Measurements from ENCODE around the gene MUS81. TPM values are rescaled to one million over a fixed set of nuclear protein-coding genes. Genes with fewer than 3 reads are reported as not detected.
"Not testable (repeated sequence)": the region's sequence is repeated elsewhere in the genome, so short reads cannot be mapped to it uniquely, and the experiment has no call there.

Gene MUS81
- total RNA-seq, 1 donor from 2014 or later: 63.6 TPM

GRCh38 chr11:65844231-65844872, 15.9 kb upstream of the MUS81 start:
- no peak for TF ChIP-seq CTCF (IDR thresholded peaks at IDR 0.05; ENCODE audit: insufficient read depth, low read length, poor library complexity, severe bottlenecking)
- no peak overlapping the region for H3K4me3 ChIP-seq (ENCODE audit: low read depth, low read length)
- no peaks in the 10 kb centered on the region for H3K27me3 ChIP-seq (ENCODE audit: control insufficient read depth, insufficient read depth, low read length)
- DNase-seq (ENCODE audit: low read depth): no peak
- H3K36me3 ChIP-seq (ENCODE audit: control insufficient read depth, insufficient read depth, low read length): no peaks in the 10 kb centered on the region

DNA sequence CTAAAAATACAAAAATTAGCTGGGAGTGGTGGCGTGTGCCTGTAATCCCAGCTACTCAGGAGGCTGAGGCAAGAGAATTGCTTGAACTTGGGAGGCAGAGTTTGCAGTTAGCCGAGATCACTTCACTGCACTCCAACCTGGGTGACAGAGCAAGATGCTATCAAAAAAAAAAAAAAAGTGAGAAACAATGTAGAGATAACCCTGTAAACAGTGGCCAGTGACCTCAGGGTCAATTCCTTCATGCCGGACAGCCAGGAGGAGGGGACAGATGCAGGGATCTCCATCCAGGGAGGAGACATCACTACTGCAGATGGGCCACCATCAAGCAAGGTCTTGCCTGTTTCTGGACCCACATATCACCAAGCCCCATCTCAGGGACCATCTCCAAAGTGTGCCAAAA, 12.5 kb upstream of the MUS81 start:
- H3K4me3 ChIP-seq (ENCODE audit: low read depth, low read length): no peak overlapping the region
- no peaks in the 10 kb centered on the region for H3K27me3 ChIP-seq (ENCODE audit: control insufficient read depth, insufficient read depth, low read length)
- no peak for TF ChIP-seq CTCF (IDR thresholded peaks at IDR 0.05; ENCODE audit: insufficient read depth, low read length, poor library complexity, severe bottlenecking)
- no peak for DNase-seq (ENCODE audit: low read depth)
- no peaks in the 10 kb centered on the region for H3K36me3 ChIP-seq (ENCODE audit: control insufficient read depth, insufficient read depth, low read length)

GRCh38 chr11:65848693-65849092, 11.5 kb upstream of the MUS81 start:
- H3K4me3 ChIP-seq (ENCODE audit: low read depth, low read length); DNase-seq (ENCODE audit: low read depth); H3K36me3 ChIP-seq (ENCODE audit: control insufficient read depth, insufficient read depth, low read length); H3K27me3 ChIP-seq (ENCODE audit: control insufficient read depth, insufficient read depth, low read length): not testable (repeated sequence)

- no peak for TF ChIP-seq CTCF (IDR thresholded peaks at IDR 0.05; ENCODE audit: insufficient read depth, low read length, poor library complexity, severe bottlenecking)
- Histone ChIP-seq H3K36me3 (ENCODE audit: control insufficient read depth, insufficient read depth, low read length) (peaks cover 3% of the 10 kb centered on the region), H3K4me3 (ENCODE audit: low read depth, low read length) (no peak overlapping the region), H3K27me3 (ENCODE audit: control insufficient read depth, insufficient read depth, low read length) (no peaks in the 10 kb centered on the region)
- no peak for DNase-seq (ENCODE audit: low read depth)
Measured at GRCh38 chr11:65849366-65849765, 10.9 kb upstream of the MUS81 start.

DNA sequence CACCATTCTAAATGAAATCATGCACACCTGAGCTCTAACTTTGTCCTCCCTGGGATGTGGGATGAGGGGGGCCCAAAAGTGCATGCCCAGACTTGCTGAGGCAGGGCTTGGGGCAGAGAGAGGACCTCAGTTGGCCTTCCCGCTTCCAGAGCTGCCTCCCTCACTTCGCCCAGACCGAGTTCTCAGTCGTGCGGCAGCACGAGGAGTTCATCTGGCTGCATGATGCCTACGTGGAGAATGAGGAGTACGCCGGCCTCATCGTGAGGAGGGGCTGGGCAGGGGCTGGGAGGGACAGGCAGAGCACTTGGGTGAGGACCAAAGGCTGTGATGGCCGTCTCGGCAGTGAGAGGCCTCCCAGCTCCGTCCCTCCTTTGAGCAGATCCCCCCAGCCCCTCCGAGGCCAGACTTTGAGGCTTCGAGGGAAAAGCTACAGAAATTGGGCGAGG, 10.4 kb upstream of the MUS81 start:
- peaks cover 3% of the 10 kb centered on the region for H3K36me3 ChIP-seq (ENCODE audit: control insufficient read depth, insufficient read depth, low read length)
- no peak overlapping the region for H3K4me3 ChIP-seq (ENCODE audit: low read depth, low read length)
- no peak for DNase-seq (ENCODE audit: low read depth)
- H3K27me3 ChIP-seq (ENCODE audit: control insufficient read depth, insufficient read depth, low read length): no peaks in the 10 kb centered on the region
- TF ChIP-seq CTCF (IDR thresholded peaks at IDR 0.05; ENCODE audit: insufficient read depth, low read length, poor library complexity, severe bottlenecking): no peak

GRCh38 chr11:65850217-65851082, 9.8 kb upstream of the MUS81 start:
- Histone ChIP-seq H3K4me3 (ENCODE audit: low read depth, low read length) (no peak overlapping the region), H3K36me3 (ENCODE audit: control insufficient read depth, insufficient read depth, low read length) (peaks cover 3% of the 10 kb centered on the region), H3K27me3 (ENCODE audit: control insufficient read depth, insufficient read depth, low read length) (no peaks in the 10 kb centered on the region)
- TF ChIP-seq CTCF (IDR thresholded peaks at IDR 0.05; ENCODE audit: insufficient read depth, low read length, poor library complexity, severe bottlenecking): no peak
- DNase-seq (ENCODE audit: low read depth): no peak
